ENCODE measurements around the gene BUD31.
"Not testable (repeated sequence)": the region's sequence is repeated elsewhere in the genome, so short reads cannot be mapped to it uniquely, and the experiment has no call there.

The BUD31 gene

DNA sequence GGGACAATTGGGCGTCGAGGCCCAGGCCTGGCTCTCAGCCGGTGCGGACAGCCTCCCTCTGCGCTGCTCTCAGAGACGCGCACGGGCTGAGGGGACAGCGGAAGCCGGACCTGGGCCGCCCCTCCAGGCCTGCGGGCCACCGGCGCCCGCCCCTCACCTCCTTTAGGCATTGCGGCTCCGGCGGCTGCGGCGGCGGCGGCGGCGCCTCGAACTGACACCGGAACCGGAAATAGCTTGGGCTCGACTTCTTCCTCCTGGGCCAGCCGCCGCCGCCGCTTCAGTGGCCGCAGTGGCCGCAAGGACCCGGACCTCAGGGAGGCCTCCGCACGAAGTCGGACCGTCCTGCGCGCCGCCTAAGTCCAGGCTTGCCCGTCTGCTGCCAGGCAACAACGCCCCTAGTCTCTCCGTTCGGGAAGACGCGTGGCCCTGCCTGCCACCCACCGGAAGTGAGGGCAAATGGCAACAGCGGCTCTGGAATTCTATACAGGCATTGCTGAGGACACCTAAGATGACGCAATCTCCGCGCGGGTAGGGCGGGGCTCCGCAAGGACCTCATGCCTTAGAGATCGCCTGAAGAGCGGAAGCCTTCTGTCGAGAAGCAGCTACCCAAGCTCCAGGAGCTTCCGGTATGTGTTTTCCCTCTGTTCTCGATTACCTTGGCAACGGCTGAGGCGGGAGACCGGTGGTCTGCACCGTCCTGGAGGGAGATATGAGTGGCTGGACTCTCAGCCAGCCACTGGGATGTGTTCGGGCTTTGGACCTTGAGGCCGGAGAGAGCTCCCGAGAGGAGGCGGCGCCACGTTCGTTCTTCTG lies at the start of gene BUD31, which contains the start of gene PDAP1:
TSS of gene BUD31 (plus strand) at position 591 of the 813 bp plus-strand sequence. CDS start 2,124 bp downstream, outside the sequence.
TSS of gene PDAP1 (minus strand) at position 219 of the 813 bp plus-strand sequence. CDS start at position 170, 49 bp downstream.
- DNase-seq, result peak; percentile 93

DNA sequence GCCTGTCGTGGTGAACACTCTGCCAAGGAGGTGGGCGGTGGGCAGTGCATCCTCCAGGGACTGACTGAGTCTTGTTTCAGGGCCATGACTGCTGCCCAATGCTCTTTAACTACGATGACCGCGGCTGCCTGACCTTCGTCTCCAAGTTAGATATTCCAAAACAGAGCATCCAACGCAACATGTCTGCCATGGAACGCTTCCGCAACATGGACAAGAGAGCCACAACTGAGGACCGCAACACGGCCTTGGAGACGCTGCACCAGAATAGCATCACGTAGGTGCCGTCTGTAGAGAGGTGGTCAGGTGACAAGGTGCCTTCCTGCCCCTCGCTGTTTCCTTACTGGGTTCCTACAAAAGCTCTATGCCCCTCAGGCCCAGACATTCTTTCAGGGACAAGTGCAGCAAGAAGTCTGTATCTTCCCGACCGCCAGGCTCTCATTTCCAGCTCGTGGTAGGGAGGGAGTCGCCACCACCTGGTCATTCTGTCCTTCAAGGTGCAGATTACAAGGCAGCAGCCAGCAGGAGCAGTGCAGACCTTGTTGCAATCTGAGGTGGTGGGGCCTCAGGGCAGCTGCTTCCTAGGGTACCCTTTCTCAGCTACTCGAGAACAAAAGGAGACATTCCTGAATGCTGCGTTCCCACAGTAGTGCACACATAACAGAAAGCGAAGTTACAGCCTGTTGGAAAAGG lies 49.2 kb upstream of the BUD31 start:
- no peak for DNase-seq

DNA sequence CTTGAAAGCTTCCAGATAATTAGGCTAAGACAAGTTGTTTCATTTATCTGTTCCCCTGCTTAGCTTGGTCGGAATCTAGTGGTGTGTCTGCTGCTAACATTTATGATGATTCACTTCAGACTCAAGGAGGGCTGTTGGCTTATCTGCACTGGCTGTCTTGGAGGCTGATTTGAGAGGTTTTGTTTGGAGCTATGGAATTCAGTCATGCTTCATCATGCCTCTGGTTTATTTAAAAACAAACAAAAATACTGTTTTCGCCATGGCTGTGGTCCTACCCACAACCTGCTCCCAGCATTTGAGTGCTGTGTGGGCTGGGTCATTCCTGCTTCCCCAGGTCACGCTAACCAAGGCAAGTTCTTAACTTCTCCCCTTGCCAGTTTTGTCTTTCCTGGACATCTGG lies 46.0 kb upstream of the BUD31 start:
- DNase-seq, result no peak

DNA sequence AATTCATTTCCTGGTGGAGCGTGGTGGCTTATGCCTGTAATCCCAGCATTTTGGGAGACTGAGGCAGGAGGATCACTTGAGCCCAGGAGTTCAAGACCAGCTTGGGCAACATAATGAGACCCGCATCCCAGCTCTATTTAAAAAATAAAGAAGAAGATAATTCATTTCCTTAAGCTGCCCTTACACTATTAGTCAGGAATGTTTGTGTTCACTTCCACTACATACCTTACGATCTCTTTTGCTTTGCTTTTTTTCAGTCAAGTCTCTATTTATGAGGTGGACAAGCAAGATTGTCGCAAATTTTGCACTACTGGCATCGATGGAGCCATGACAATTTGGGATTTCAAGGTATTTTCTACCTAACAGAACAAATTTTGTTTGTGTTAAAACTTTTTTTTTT lies 45.5 kb upstream of the BUD31 start:
- DNase-seq, result no peak

DNA sequence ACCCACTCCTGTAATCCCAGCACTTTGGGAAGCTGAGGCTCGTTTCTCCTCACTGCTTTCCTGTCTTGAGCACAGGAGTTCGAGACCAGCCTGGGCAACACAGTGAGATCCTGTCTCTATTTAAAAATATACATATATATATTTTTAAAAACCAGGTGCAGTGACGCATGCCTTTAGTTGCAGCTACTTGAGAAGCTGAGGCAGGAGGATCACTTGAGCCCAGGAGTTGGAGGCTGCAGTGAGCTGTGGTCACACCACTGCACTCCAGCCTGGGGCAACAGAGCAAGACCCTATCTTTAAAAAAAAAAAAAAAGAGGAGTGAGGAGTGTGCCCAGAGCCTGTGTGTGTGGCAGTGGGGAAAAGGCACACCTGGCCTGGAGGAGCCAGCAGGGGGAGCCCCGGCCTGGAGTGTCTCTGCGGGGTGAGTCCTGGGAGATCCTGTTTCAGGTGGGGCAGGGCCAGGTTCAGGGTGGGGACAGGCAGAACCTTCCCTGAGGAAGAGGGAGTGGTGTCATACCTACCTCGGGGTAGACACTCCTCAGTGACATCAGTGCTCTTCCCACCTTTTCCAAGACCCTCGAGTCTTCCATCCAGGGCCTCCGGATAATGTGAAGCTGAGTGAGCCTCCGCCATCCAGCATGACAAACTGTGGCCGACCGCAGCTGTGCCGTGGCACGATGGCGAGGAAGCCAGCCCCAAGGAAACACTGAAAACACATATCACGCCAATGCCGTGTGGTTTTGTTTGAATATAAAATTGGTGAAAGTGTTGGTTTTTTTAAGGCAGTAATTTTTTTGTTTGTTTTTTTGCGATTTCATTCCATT lies 43.2 kb upstream of the BUD31 start:
- peak; percentile 70 for DNase-seq

DNA sequence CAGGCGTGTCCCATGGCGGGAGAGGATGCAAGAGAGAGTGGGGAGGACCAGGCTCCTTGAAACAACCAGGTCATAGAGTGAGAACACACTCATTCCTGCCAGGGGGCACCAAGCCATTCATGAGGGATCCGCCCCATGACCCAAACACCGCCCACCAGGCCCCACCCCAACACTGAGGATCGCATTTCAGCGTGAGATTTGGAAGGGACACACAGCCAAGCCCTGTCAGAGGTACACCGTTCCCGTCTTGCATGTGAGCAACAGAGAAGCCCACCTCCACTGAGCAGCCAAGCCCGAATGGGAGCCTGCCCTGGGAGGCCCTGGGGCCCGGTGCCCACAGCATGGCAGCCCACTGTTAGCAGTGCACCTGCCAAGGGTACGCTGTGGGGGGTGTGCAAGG lies 42.1 kb upstream of the BUD31 start:
- DNase-seq, result no peak

DNA sequence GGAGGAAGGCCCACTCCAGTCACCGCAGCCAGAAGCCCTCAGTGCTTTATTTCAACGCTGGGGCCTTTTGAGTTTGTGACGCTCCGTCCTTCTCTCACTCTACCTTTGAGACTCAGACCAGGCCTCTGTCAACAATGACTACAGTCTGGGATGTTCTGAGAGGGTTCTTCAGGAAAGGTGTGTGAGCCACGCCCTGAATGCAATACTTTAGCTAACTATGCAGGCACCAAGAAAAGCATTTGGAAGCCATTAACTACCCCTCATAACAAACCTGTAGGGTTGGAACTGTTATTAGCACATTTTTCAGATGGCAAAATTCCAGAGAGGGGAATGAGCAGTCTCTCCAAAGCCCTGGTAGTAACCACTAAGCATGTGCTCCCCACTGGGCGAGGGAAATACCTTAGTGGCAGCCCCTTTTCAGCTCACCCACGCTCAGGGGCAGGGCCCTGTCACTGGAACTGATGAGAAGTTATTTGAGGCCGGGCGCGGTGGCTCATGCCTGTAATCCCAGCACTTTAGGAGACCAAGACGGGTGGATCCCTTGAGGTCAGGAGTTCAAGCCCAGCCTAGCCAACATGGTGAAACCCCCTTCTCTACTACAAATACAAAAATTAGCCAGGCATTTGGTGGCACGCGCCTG lies 39.9 kb upstream of the BUD31 start:
- DNase-seq, result no peak

DNA sequence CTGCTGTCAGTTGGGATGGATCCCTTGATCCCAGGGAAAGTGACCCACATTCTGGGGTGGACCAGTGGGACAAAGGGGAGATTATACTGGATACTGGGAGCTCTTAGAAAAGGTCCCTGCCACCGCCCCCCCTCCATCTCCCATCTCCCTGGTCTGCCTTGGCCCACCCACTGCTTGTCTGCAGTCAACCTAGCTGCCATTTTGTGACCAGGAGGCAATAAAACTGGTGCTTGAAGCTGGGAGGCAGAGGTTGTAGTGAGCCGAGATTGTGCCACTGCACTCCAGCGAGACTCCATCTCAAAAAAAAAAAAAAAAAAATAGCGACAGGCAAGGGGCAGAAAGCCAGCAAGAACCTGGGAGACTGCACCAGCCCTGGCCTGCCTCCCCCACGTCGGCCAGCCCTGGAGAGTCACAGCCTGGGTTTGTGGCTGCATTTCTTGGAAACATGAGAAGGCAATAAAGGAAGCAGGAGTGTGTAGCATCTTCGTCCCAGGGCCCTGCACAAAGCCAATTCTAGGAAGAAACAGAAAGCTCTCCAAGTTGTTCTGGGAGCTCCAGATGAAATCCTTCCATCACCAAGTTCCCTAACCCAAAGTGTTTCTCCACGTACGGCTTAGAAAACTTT lies 38.9 kb upstream of the BUD31 start:
- DNase-seq, result no peak

DNA sequence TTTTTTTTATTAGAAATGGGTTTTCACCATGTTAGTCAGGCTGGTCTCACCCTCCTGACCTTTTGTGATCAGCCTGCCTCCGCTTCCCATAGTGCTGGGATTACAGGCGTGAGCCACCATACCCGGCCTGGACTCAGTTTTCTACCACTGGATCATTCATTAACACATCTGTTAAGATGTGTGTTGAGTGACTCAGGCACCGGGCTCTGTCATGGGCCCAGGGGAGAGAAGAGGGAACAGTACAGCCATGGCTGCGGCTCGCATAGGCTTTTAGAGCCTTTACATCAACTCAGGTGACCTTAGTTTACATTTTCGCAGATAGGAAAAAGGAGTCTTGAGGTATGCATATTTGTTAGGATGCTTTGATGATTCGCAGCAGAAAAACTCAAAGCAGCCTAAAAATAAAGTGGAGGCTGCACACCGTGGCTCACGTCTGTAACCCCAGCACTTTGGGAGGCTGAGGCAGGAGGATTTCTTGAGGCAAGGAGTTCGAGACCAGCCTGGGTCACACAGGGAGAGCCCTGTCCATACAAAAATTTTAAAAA lies 37.3 kb upstream of the BUD31 start:
- no peak for DNase-seq

DNA sequence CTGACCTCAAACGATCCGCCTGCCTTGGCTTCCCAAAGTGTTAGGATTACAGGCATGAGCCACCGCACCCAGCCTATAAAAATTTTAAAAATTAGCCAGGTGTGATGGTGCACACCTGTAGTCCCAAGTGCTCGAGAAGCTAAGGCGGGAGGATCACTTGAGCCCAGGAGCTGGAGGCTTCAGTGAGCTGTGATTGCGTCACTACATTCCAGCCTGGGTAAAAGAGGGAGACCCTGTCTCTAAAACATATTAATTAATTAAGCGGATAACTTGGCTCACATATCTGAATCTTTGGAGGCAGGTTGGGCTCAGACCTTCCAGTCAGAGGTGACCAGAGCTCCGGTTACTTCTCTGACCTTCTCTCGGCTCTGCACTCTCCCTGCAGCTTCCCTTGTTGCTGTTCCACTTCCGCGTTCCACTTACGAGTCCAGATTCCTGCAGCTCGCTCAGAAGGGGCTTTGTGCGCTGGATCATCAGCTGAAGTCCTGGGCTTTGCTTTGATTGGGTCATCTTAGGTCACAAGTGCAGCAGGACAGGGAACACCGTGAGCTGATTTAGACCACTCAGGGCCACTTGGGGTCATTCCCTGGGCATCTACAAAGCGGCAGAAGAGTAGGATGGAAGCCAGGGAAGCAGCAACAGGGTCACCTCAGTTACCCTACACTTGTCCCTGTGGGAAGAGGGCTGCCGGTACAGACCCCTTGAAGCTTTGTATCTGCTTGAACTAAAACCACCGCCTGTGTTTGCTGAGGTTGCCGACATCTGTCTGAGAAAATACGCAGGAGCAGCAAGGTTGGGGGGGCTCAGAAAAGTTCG lies 36.3 kb upstream of the BUD31 start:
- DNase-seq, result no peak

DNA sequence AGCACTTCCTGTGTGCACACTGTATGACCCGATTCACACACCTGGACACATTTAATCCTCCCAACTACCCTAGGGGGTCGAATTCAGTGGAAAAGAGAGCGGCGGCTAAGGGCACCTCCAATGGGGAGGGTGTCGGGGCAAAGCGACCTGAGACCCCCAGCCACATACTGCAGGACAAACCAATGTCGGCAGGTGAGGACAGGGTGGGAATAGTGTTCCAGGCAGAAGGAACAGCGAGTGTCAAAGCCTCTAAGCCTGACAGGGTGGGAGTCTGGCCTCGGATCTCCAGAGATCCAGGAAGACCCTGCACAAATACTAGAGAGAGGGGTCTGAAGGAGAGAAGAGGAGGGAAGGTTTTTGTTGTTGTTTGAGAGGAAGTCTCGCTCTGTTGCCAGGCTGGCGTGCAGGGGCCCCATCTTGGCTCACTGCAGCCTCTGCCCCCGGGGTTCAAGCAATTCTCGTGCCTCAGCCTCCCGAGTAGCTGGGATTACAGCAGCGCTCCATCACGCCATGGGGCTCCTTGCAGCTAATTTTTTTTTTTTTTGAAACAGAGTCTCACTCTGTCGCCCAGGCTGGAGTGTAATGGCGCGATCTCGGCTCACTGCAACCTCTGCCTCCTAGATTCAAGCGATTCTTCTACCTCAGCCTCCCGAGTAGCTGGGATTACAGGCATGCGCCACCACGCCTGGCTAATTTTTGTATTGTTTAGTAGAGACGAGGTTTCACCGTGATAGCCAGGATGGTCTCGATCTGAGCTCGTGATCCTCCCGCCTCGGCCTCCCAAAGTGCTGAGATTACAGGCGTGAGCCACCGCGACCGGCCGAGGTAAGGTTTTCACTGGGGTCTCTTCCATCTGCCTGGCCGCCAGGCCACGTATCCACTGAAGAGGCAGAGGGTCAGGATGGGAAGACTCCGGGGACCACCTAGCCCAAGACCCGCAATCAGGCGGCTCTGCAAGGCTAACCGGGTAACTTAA lies 35.4 kb upstream of the BUD31 start:
- DNase-seq, result no peak

DNA sequence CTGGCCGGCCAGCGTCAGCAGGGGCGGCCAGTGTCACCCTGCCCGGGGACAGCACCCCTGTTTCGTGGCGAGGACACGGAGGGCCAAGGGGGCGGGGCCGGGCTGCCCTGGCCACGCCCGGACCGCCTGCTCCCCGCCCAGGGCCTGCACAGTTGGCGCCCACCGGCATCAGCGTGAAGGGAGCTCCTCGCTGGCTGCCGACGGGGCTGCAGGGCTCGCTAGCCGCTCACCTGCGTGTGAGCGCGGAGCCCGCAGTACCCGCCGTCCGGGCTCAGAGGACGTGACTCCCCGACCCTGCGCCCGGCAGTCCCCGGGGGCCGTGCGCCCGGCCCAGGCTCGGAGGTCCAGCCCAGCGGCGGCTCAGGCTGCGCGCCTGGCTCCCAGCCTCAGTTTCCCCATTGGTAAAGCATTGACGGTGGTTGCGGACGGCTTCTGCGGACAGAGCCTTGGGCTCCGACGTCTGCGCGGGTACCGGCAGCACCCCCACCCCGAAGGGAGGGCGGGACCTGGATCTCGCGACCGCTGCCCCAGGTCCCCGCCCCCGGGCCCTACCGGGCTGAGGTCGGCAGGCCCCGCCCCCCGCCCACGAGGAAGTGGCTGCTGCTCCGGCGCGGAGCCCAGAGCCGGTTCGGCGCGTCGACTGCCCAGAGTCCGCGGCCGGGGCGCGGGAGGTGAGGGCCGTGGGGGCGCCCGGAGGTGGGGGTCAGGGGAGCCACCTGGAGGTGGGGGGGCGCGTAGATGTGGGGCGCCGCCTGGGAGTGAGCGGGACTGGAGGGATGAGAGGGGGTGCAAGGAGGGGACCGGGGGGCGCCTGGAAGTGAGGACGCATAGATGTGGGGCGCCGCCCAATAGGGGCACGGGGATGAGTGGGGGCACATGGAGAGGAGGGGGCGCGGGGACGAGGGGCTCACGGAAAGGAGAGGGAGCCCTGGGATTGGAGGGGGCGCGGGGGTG lies 34.4 kb upstream of the BUD31 start, which contains the start of gene ARPC1B:
TSS of gene ARPC1B (plus strand) at position 620 of the 954 bp plus-strand sequence. CDS start 10,985 bp downstream, outside the sequence.
- peak; percentile 88 for DNase-seq

DNA sequence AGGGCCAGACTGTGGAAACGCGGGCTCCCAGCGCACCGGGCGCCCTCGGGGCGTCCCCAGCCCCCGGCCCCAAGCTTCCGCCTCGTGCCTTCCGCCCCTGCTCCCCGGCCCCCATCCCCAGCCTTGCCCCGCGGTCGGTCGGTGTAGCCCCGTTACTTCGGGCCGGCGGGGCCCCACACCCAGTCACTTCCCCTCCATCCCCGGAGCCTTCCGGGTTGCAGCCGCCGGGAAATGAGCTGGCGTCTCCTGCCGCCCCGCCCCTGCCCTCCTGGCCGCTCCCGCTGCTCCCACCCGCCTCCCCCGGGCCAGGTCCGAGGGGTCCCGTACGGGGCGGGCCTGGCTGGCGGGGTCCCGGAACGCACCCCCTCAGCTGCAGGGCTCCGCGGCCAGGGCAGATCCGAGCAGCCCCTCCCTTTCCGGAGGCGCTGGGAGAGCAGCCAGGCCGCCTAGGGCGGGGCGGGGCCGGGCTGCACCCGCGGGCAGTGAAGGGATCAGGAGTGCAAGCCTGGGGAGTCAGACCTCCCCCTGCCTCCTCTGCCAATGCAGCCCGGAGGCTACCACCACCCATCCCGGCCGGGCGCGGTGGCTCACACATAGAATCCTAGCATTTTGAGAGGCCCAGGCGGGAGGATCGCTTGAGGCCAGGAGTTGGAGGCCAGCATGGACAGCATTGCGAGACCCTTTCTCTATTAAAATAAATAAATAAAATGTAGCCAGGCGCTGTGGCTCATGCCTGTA lies 33.5 kb upstream of the BUD31 start:
- DNase-seq, result peak; percentile 68

DNA sequence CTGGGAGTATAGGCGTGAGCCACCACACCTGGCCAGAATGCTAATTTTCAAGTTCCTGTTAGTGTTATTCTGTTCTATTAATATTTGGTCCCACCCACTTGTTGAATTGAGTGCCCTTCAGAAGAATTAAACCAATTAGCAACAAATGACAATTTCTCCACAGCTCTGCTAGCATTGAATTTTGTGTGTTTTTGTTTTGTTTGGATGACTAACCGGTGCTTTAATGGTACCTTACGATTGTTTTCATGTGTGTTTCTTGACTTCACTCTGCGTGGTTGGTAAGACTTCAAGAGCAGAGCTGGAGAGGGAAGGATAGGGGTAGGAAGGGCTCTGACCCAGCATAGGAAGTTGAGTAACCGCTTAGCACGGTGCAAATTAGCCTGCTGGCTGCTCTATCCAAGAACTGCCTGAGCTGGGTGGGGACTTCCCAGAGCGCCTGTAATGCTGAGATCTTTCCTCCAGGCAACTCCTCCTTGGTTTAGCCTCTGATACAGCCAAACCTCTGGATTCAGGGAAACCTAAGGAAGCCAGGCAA lies 29.7 kb upstream of the BUD31 start:
- DNase-seq, result peak; percentile 77

DNA sequence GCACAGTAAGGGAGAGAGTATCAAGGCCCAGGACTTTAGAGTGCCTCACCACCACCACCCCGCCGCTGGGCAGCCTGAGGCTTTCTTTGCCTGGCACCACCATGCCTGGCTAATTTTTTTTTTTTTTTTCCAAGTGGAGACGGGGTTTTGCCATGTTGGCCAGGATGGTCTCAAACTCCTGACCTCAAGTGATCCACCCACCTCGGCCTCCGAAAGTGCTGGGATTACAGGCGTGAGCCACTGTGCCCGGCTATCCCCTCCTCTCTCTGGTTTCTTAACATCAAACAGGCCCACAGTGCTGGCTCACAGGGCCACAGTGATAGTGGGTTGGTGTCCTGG lies 29.1 kb upstream of the BUD31 start:
- DNase-seq, result not testable (repeated sequence)

DNA sequence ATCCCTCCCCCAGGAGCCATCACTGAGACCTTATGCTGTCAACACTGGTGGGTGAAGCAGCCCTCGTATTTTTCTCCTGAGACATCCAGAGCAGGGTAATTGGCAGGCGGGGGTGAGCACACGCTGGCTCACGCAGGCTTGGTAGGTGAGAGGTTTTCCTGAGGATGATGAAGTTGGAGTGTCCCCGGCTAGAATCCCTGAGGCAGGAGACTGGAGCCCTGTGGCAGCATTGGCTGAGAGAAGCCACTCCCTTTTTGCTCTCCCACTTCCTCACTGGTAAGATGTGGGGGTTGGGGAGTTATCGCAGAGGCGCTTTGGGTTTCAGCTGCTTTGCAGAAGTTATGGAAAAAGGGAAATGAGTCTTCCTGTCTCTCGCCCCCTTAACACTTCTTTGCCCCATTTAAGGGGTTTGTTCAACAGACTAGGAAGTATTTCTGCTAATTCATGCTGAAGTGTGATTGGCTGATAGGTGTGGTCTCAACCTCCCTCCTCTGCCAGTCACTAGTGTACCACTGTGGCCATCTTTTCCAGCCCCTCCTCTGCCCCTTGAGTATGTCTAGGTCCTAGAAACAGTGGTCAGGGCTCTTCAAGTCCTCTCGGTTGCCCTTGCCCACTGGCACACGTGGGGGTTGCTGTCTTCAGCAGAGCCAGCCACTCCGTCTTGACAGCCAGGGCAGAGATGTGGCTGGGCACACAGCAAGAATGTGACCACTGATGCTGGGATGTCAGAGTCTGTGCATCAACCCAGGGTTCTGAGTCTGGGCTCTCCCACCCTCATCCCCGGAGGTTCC lies 28.5 kb upstream of the BUD31 start:
- DNase-seq, result peak; percentile 76

All from CD4-positive, alpha-beta T cell treated with Interleukin-15 for 1 hour (primary cell).